Peyer's patch (tissue), 4 donors: Measurements from ENCODE around the gene SMIM14.
"Not testable (repeated sequence)": the region's sequence is repeated elsewhere in the genome, so short reads cannot be mapped to it uniquely, and the experiment has no call there.

Experiments
- POLR2A ChIP-seq, 2 donors: fragments of 450-650 bp; IDR thresholded peaks; one replicate each; pipeline ENCODE4 v1.5.1; 2017; ENCODE audit warnings: antibody characterized with exemption in 2 of 2, mild to moderate bottlenecking in 2 of 2, moderate library complexity in 2 of 2
- TF ChIP-seq, protein P1 (sequence below), 6 experiments: fragments of 450-650 bp in 4 of 6; fragments of 200-600 bp in 2 of 6; sonication (generic) in 1 of 6; IDR thresholded peaks; one replicate each; pipeline ENCODE4 v1.5.1; 2017 to 2019; ENCODE audit warnings: antibody characterized with exemption in 6 of 6, mild to moderate bottlenecking in 3 of 6, moderate library complexity in 1 of 6

DNA sequence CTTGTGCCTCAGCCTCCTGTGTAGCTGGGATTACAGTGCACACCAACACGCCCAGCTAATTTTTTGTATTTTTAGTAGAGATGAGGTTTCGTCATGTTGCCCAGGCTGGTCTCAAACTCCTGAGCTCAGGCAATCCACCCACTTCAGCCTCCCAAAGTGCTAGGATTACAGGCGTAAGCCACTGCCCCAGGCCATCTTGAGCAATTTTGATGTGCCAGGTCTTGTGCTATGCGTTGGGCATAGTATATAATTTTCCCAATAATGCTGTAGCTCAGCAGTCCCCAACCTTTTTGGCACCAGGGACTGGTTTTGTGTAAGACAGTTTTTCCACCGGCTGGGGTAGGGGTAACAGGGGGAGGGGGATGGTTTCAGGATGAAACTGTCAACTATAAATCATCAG, 18.0 kb upstream of the SMIM14 start:
- TF ChIP-seq, protein P1, sequence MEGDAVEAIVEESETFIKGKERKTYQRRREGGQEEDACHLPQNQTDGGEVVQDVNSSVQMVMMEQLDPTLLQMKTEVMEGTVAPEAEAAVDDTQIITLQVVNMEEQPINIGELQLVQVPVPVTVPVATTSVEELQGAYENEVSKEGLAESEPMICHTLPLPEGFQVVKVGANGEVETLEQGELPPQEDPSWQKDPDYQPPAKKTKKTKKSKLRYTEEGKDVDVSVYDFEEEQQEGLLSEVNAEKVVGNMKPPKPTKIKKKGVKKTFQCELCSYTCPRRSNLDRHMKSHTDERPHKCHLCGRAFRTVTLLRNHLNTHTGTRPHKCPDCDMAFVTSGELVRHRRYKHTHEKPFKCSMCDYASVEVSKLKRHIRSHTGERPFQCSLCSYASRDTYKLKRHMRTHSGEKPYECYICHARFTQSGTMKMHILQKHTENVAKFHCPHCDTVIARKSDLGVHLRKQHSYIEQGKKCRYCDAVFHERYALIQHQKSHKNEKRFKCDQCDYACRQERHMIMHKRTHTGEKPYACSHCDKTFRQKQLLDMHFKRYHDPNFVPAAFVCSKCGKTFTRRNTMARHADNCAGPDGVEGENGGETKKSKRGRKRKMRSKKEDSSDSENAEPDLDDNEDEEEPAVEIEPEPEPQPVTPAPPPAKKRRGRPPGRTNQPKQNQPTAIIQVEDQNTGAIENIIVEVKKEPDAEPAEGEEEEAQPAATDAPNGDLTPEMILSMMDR (IDR thresholded peaks at IDR 0.05): not testable (repeated sequence)
- TF ChIP-seq POLR2A (IDR thresholded peaks at IDR 0.05): not testable (repeated sequence)
